HG03575 (cell line): ENCODE results near the gene CABLES2.

Source experiments
- ATAC-seq: cut with Tn5 transposase; IDR thresholded peaks from one replicate; pipeline ENCODE4 v1.9.1; 2021; ENCODE audit not compliant: unreplicated experiment, insufficient number of reproducible peaks, low FRiP score; ENCODE audit errors: extremely low read depth

The CABLES2 gene

GRCh38 chr20:62407221-62407992 lies at the start of gene CABLES2:
CABLES2 (minus strand) TSS chr20:62407285; CDS start chr20:62407276, 9 bp downstream.
- no peak for ATAC-seq

GRCh38 chr20:62455929-62456328 lies 48.8 kb upstream of the CABLES2 start:
- ATAC-seq = no peak

GRCh38 chr20:62454904-62455636 lies 48.0 kb upstream of the CABLES2 start:
- no peak for ATAC-seq

GRCh38 chr20:62453186-62453808 lies 46.2 kb upstream of the CABLES2 start:
- ATAC-seq = no peak

- no peak for ATAC-seq
Observed at GRCh38 chr20:62452475-62453095, 45.5 kb upstream of the CABLES2 start.

GRCh38 chr20:62451970-62452369 lies 44.9 kb upstream of the CABLES2 start:
- no peak for ATAC-seq

- ATAC-seq = no peak
Observed at GRCh38 chr20:62451156-62451767, 44.2 kb upstream of the CABLES2 start.

- ATAC-seq = no peak
Observed at GRCh38 chr20:62449951-62450691, 43.0 kb upstream of the CABLES2 start.

GRCh38 chr20:62448788-62449187 lies 41.7 kb upstream of the CABLES2 start:
- ATAC-seq = no peak

- ATAC-seq = no peak
Observed at GRCh38 chr20:62448038-62448437, 41.0 kb upstream of the CABLES2 start.

- no peak for ATAC-seq
Observed at GRCh38 chr20:62446888-62447869, 40.1 kb upstream of the CABLES2 start.

- ATAC-seq = no peak
Observed at GRCh38 chr20:62446481-62446880, 39.4 kb upstream of the CABLES2 start.

- ATAC-seq = no peak
Observed at GRCh38 chr20:62445553-62446340, 38.7 kb upstream of the CABLES2 start.

- ATAC-seq = no peak
Observed at GRCh38 chr20:62444286-62444685, 37.2 kb upstream of the CABLES2 start.

GRCh38 chr20:62441987-62442539 lies 35.0 kb upstream of the CABLES2 start:
- no peak for ATAC-seq

- no peak for ATAC-seq
Observed at GRCh38 chr20:62439218-62439617, 32.1 kb upstream of the CABLES2 start.
